Esophagus squamous epithelium (tissue), 5 donors: ENCODE data around the gene MAP4K3. TPM values are rescaled to one million over a fixed set of nuclear protein-coding genes. Genes with fewer than 3 reads are reported as not detected.

Experiments used
- DNase-seq: peaks from one replicate; lab custom pipeline; 2025; lab: John Stamatoyannopoulos, UW
- H3K27ac ChIP-seq, 4 donors: fragments of 200-600 bp; sonication (generic); one replicate each; pipeline ENCODE4 v1.5.1; 2016 to 2019; ENCODE audit warnings: mild to moderate bottlenecking in 1 of 4
- H3K27me3 ChIP-seq, 4 donors: fragments of 200-600 bp; sonication (generic); 1 replicate in 3 of 4; 2 replicates in 1 of 4; pipeline versions ENCODE4 v1.5.1 to v1.6.0; 2017 to 2021; ENCODE audit warnings: antibody characterized with exemption in 1 of 4
- H3K36me3 ChIP-seq, 3 donors: fragments of 200-600 bp; sonication (generic); one replicate each; pipeline ENCODE4 v1.5.1; 2016 to 2019
- H3K4me1 ChIP-seq, 3 donors: fragments of 200-600 bp; sonication (generic); one replicate each; pipeline ENCODE4 v1.5.1; 2017 to 2019
- H3K4me3 ChIP-seq, 4 donors: fragments of 200-600 bp; sonication (generic); 1 replicate in 3 of 4; 2 replicates in 1 of 4; pipeline ENCODE4 v1.5.1; 2016 to 2019; ENCODE audit warnings: mild to moderate bottlenecking in 2 of 4, moderate library complexity in 1 of 4
- H3K9me3 ChIP-seq, 3 donors: fragments of 200-600 bp; sonication (generic); one replicate each; pipeline ENCODE4 v1.5.1; 2016 to 2019
- CTCF ChIP-seq, 6 experiments: fragments of 450-650 bp in 4 of 6; fragments of 200-600 bp in 2 of 6; sonication (generic) in 2 of 6; IDR thresholded peaks; one replicate each; pipeline ENCODE4 v1.5.1; 2016 to 2019; ENCODE audit warnings: antibody characterized with exemption in 6 of 6, mild to moderate bottlenecking in 4 of 6, moderate library complexity in 4 of 6
- POLR2A ChIP-seq, 4 donors: fragments of 450-650 bp; IDR thresholded peaks; one replicate each; pipeline ENCODE4 v1.6.1; 2017; ENCODE audit warnings: antibody characterized with exemption in 4 of 4, mild to moderate bottlenecking in 4 of 4, moderate library complexity in 3 of 4
- WGBS, 2 donors: methylation state at CpG; one replicate each; pipeline ENCODE4 v1.1.5; 2018; 5-methylcytosine and 5-hydroxymethylcytosine counted together
- intact Hi-C: fragments of 100-400 bp; cut with DNase I; formaldehyde crosslinking; loops from one replicate; pipeline ENCODE4 v1.15.0; 2022
- total RNA-seq, 4 donors: library from RNA; depleted of rRNA; stranded (reverse); fragments of >200 nt; gene quantifications; one replicate each; pipeline ENCODE4 v1.1.0, GENCODE V29; 2016
- donor health status: DM: yes; HTN: yes; CAD: no.

MAP4K3 gene
- 10 to 100 TPM; 12.6 to 35.1 (median 15.8) TPM for total RNA-seq

- Histone ChIP-seq H3K36me3 (no peaks in the 10 kb centered on the region), H3K27me3 (no peaks in the 10 kb centered on the region), H3K4me3 (peak within 1 kb of the TSS; percentile 78 to 99 (median 85)), H3K4me1 (peaks cover 2 to 75% (median 23%) of the 10 kb centered on the region in 3 donors), H3K9me3 (no peaks in the 10 kb centered on the region), H3K27ac (peak within 1 kb of the TSS; percentile 90 to 96 (median 94))
- 0% methylated on average over 6 to 14 of the region's 109 CpGs for WGBS, 2 donors
- intact Hi-C loops: no loop called here
- no peak for TF ChIP-seq CTCF (IDR thresholded peaks at IDR 0.05)
- TF ChIP-seq POLR2A (IDR thresholded peaks at IDR 0.05): peak in 3 of 4 donors; percentile 47 to 92 (median 82)
- peak; percentile 10 for DNase-seq
These were observed at the start of gene MAP4K3 for GRCh38 chr2:39436592-39437521. MAP4K3 (minus strand) TSS chr2:39437285; CDS start chr2:39436987, 298 bp downstream.

GRCh38 chr2:39486071-39486470, 49.0 kb upstream of the MAP4K3 start:
- Histone ChIP-seq H3K4me3 (no peak overlapping the region), H3K4me1 (peaks cover 0 to 3% (median 0%) of the 10 kb centered on the region in 3 donors), H3K9me3 (no peaks in the 10 kb centered on the region), H3K36me3 (no peaks in the 10 kb centered on the region), H3K27me3 (no peaks in the 10 kb centered on the region), H3K27ac (no peak overlapping the region)
- 73 to 76% methylated on average over 2 of the region's 2 CpGs for WGBS, 2 donors
- no peak for DNase-seq
- intact Hi-C loops: no loop called here
- no peak for TF ChIP-seq CTCF (IDR thresholded peaks at IDR 0.05)
- no peak for TF ChIP-seq POLR2A (IDR thresholded peaks at IDR 0.05)

- Histone ChIP-seq H3K36me3 (no peaks in the 10 kb centered on the region), H3K27me3 (no peaks in the 10 kb centered on the region), H3K9me3 (no peaks in the 10 kb centered on the region), H3K27ac (no peak overlapping the region), H3K4me1 (peaks cover 0 to 3% (median 0%) of the 10 kb centered on the region in 3 donors), H3K4me3 (no peak overlapping the region)
- DNase-seq: no peak
- intact Hi-C loops: no loop called here
- TF ChIP-seq POLR2A (IDR thresholded peaks at IDR 0.05) (no peak), CTCF (IDR thresholded peaks at IDR 0.05) (no peak)
- 41 to 52% methylated on average over 3 of the region's 3 CpGs for WGBS, 2 donors
These were observed 47.8 kb upstream of the MAP4K3 start for GRCh38 chr2:39484620-39485495.

- no peaks in the 10 kb centered on the region for H3K9me3 ChIP-seq
- no peaks in the 10 kb centered on the region for H3K36me3 ChIP-seq
- intact Hi-C loops: no loop called here
- DNase-seq: no peak
- no peak overlapping the region for H3K27ac ChIP-seq
- no peaks in the 10 kb centered on the region for H3K27me3 ChIP-seq
- H3K4me1 ChIP-seq: peaks cover 0 to 3% (median 0%) of the 10 kb centered on the region in 3 donors
- TF ChIP-seq POLR2A (IDR thresholded peaks at IDR 0.05): no peak
- no peak for TF ChIP-seq CTCF (IDR thresholded peaks at IDR 0.05)
- no peak overlapping the region for H3K4me3 ChIP-seq
These were observed 47.1 kb upstream of the MAP4K3 start for GRCh38 chr2:39484206-39484605.
